HG03354 (cell line): Measurements from ENCODE around the gene SDHAF4.
"Not testable (repeated sequence)": the region's sequence is repeated elsewhere in the genome, so short reads cannot be mapped to it uniquely, and the experiment has no call there.

Experiments used
- ATAC-seq: cut with Tn5 transposase; IDR thresholded peaks from one replicate; pipeline ENCODE4 v1.9.1; 2021; ENCODE audit warnings: mild to moderate bottlenecking; ENCODE audit not compliant: unreplicated experiment, poor library complexity, severe bottlenecking

SDHAF4 gene

GRCh38 chr6:70586114-70586513, 19.4 kb downstream of the SDHAF4 start:
- ATAC-seq: peak; percentile 97

DNA sequence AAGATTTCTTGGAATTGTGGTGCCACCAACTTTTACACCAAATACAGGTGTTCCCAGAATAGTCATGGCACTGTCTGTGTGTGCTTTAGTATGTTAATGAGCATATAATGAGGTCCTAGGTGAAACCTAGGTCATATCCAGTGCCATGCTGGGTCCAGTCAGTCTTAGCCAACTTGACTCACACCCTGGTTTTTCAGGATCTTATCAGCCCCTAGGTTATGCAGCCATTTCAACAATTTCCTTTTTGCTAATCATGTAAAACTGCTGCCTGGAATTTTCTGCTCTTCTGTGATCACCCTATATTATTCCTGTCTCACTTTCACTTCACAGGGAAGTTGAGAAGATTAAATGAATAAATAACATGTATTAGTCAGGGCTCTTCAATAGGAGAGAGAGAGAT, 23.7 kb downstream of the SDHAF4 start:
- no peak for ATAC-seq

DNA sequence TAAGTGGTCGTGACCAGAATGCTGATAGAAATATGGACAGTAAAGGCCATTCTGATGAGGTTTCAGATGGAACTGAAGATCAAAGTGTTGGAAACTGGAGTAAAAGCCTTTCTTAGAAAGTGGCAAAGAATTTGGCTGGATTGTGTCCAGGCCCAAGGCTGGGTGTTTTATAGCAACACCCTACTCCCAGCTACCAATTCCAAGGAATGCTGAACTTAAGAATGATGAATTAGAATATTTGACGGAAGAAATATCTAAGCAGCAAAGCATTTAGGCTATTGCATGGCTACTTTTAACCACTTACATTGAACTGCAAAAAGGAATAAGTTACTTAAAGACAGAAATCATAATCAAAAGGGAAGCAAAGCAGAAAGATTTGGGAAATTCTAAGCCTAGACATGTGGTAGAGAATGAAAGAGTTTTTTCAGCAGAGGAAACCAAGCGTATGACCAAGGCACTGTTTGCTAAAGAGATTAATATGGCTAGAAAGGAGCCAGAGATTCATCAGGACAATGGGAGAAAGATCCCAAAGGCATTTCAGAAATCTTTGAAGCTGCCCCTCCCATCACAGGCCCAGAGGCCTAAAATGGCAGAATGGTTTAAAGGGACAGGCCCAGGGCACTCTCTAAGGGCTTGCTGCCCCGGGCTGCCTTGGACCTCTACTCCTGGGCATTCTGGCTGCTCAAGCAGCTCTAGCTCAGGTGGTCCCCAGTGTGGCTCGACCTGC, 25.8 kb downstream of the SDHAF4 start:
- no peak for ATAC-seq

DNA sequence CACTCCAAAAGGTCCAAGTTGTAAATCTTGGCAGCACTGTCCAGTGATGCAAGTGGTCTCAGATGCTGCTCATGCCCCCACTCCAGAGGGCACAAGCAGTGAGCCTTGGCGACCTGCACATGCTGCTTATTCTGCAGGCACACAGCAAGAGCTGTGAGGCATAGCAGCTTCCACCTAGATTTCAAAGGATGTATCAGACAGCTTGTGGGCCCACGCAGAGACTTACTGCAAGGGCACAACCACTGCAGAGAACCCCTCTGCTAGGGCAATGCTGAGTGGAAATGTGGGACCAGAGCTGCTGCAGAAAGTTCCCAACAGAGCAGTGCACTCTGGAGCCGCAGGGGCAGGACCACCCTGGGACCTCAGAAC, 26.4 kb downstream of the SDHAF4 start:
- no peak for ATAC-seq

GRCh38 chr6:70599187-70599586, 32.5 kb downstream of the SDHAF4 start:
- no peak for ATAC-seq

GRCh38 chr6:70601014-70601413, 34.3 kb downstream of the SDHAF4 start:
- no peak for ATAC-seq

DNA sequence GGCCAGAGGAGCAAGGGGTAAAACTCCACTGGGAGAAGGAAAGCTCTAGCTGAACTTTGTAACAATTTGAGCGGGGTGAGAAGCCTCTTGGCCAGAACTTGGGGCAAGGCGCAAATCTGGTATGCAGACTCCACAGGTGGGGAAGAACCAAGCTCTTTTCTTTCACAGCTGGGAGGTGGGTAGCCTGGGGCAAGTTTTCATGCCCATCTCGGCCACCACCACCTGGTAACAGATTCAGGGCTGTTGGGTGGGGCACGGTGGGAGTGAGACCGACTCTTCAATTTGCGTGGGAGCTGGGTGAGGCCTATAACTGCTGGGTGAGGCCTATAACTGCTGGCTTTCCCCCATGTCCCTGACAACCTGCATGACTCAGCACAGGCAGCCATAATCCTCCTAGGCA, 37.5 kb downstream of the SDHAF4 start:
- ATAC-seq: no peak

DNA sequence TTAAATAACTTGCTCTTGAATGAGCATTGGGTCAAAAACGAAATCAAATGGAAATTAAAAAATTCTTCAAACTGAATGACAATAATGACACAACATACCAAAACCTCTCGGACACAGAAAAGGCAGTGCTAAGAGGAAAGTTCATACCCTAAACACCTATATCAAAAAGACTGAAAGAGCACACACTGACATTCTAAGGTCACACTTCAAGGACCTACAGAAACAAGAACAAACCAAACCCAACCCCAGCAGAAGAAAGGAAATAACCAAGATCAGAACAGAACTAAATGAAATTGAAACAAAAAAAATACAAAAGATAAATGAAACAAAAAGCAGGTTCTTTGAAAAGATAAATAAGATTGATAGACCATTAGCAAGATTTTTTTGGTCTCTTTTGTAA, 40.6 kb downstream of the SDHAF4 start:
- ATAC-seq: not testable (repeated sequence)

DNA sequence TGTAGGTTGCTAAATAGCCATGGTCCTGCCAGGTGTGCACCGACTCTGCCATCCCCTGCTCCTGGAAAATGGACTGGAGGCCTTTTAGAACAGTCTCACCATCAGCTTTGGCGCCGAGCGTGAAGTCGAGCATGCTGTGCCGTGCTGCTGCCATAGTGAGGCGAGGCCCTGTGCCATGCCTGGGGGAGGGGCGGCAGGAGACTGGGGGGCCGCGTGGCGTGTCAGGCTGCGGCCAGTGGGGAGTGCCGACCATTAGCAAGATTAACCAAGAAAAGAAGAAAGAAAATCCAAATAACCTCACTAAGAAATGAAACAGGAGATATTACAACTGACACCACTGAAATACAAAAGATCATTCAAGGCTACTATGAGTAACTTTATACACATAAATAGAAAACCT, 42.5 kb downstream of the SDHAF4 start:
- not testable (repeated sequence) for ATAC-seq

GRCh38 chr6:70616728-70617260, 50.1 kb downstream of the SDHAF4 start:
- ATAC-seq: no peak

GRCh38 chr6:70620746-70621145, 54.0 kb downstream of the SDHAF4 start:
- ATAC-seq: no peak

DNA sequence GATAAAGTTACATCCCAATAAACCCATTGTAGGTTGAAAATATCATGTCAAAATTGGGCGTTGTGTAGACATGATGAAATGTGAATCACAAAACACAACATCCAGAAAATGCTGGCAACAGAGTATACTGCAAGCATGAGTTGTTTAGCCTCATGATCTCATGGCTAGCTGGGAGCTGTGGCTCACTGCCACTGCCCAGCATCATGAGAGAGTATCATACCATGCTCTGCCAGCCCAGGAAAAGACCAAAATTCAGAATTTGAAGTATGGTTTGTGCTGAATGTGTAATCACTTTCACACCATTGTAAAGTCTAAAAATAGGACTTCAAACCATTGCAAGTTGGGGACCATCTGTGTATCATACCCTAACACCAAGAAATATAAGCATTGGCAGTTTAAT, 55.7 kb downstream of the SDHAF4 start:
- ATAC-seq: no peak

- ATAC-seq: no peak
Measured at GRCh38 chr6:70625436-70625835, 58.7 kb downstream of the SDHAF4 start.

DNA sequence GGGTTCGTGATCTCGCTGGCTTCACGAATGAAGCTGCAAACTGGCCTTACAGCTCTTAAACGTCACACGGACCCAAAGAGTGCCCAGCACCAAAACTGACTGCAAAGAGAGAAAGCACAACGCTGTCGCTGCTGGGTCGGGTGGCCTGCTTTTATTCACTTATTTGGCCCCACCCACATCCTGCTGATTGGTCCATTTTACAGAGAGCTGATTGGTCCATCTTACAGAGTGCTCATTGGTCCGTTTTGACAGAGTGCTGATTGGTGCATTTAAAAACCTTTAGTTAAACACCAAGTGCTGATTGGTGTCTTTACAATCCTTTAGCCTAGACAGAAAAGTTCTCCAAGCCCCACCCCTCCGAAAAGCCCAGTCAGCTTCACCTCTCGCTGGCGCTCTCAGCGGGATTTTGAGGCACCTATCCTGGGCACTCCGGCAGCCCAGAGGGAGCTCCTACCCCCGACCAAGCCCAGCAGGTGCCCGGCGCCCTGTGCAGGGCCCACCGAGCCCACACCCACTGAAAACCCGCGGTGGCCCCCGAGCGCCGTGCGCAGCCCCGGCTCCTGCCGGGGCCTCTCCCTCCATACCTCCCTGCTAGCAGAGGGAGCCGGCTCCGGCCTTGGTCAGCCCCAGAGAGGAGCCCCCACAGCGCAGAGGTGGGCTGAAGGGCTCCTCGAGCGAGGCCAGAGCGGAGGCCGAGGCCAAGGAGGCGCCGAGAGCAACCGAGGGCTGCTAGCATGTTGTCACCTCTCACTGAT, 60.9 kb downstream of the SDHAF4 start:
- no peak for ATAC-seq

DNA sequence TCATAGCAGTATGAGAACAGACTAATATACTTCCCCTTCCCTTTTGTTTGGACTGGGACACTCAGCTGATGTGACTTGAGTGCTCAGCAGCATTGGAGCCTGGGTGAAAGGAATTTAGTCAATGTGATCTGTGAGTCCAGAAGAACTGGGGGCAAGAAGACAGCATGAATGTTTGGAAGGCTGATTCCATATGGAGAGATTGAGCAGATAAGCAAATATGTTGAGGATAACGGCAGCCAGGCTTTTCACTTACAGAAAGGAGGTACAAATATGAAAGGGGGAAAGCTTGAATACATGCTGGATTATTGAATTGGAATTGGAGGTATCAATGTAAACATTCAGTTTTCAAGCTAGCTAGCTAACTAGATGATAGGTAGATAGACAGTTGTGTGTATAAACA, 63.2 kb downstream of the SDHAF4 start:
- ATAC-seq: no peak

DNA sequence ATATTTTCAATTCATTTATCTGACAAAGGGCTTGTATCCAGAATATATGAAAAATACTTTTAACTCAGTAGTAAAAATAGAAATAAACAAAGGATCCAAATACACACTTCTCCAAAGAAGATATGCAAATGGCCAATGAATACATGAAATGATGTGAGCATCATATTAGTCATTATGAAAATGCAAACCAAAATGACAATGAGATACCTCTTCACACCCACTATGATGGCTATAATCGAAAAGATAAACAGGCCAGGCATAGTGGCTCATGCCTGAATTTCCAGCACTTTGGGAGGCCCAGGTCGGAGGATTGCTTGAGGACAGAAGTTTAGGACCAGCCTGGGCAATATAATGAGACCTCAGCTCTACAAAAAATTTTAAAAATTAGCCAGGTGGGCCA, 67.1 kb downstream of the SDHAF4 start:
- ATAC-seq: no peak

GRCh38 chr6:70636596-70636995, 69.9 kb downstream of the SDHAF4 start:
- no peak for ATAC-seq

DNA sequence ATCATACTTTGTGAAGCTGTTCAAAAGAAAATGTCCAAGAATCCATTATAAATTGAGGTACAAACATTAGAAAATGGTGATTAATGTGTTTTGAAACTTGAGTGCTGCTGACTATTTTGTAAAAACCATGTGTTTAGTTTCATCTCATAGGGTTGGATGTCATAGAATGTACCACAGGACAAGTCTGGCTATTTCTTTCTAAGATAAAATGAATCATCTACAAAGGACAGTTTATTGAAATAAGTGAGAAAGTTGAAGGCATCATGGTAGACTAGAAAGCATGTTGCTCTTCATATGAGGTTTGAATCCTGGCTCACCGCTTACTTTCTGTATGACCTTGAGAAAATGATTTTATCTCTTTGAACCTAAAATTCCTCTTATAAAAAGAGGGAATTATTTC, 71.7 kb downstream of the SDHAF4 start:
- no peak for ATAC-seq
